Measurements from ENCODE around the gene AHDC1. TPM values are rescaled to one million over a fixed set of nuclear protein-coding genes. Genes with fewer than 3 reads are reported as not detected.
A peak's percentile ranks its signal among the peaks of the same experiment; 100 is the strongest.

The AHDC1 gene
- total and polyA plus RNA-seq, 9 of the 15 experiments (the other 6 are each of a cell fraction or from before 2014, with no cell fraction given): 0.21 to 36.4 (median 4.7) TPM

GRCh38 chr1:27568300-27569087 is 35.5 kb downstream of the AHDC1 start (continued):
- peak; percentile 83 to 95 (median 87) for TF ChIP-seq CTCF (IDR thresholded peaks at IDR 0.05 in 2 of 3, conservative IDR thresholded peaks at IDR 0.05 in 1 of 3; ENCODE audit: insufficient read depth in 2 of 3, low read depth in 1 of 3, low read length in 3 of 3)
- TF ChIP-seq PHB2 (IDR thresholded peaks at IDR 0.05; ENCODE audit: low read depth): no peak
- TF ChIP-seq PKNOX1 (IDR thresholded peaks at IDR 0.05): 0 out of 2 replicates have a peak, but pooled peaks have one; percentile 27
- TF ChIP-seq ZNF655 (CRISPR knock-in tag; IDR thresholded peaks at IDR 0.05): no peak
- peak; percentile 89 for TF ChIP-seq MTA3 (IDR thresholded peaks at IDR 0.05; ENCODE audit: borderline replicate concordance)
- TF ChIP-seq LEF1 (IDR thresholded peaks at IDR 0.05): no peak
- TF ChIP-seq ZNF668 (CRISPR knock-in tag; IDR thresholded peaks at IDR 0.05): no peak
- TF ChIP-seq JUND (IDR thresholded peaks at IDR 0.05; ENCODE audit: borderline replicate concordance, low read depth, low read length): peak; percentile 51
- TF ChIP-seq JUND (tag; IDR thresholded peaks at IDR 0.05; ENCODE audit: borderline replicate concordance, low read depth, low read length): no peak; the same call in 2 of the 3 replicates
- TF ChIP-seq GATA2 (CRISPR knock-in tag; IDR thresholded peaks at IDR 0.05): no peak
- peak; percentile 91 for TF ChIP-seq KLF13 (tag; IDR thresholded peaks at IDR 0.05; ENCODE audit: borderline replicate concordance, low read depth)
- TF ChIP-seq SP1 (CRISPR knock-in tag; IDR thresholded peaks at IDR 0.05): peak; percentile 92
- peak; percentile 27; the same call in 1 of the 2 replicates for TF ChIP-seq MBD2 (IDR thresholded peaks at IDR 0.05; ENCODE audit: borderline replicate concordance, low read depth)
- no peak for TF ChIP-seq POLR2AphosphoS2 (IDR thresholded peaks at IDR 0.05; ENCODE audit: low read length)
- no peak for TF ChIP-seq CC2D1A (IDR thresholded peaks at IDR 0.05)
- TF ChIP-seq ZBTB7A (IDR thresholded peaks at IDR 0.05; ENCODE audit: borderline replicate concordance, control insufficient read depth, low read depth, low read length): peak; percentile 99
- no peak for TF ChIP-seq ATF1 (CRISPR knock-in tag; IDR thresholded peaks at IDR 0.05)
- TF ChIP-seq ATF1 (tag; IDR thresholded peaks at IDR 0.05): peak; percentile 76
- no peak for TF ChIP-seq C11orf30 (IDR thresholded peaks at IDR 0.05; ENCODE audit: low read depth)
- TF ChIP-seq FOXK2 (conservative IDR thresholded peaks at IDR 0.05 in 1 of 2, IDR thresholded peaks at IDR 0.05 in 1 of 2; ENCODE audit: low read depth in 2 of 2): no peak
- no peak for TF ChIP-seq ZNF408 (CRISPR knock-in tag; IDR thresholded peaks at IDR 0.05; ENCODE audit: low read depth)
- TF ChIP-seq NEUROD1 (IDR thresholded peaks at IDR 0.05; ENCODE audit: borderline replicate concordance, low read depth, low read length, partially characterized antibody): peak; percentile 16
- TF ChIP-seq NONO (IDR thresholded peaks at IDR 0.05; ENCODE audit: low read depth in 2 of 2, low read length in 1 of 2): peak in 1 of 2 experiments; percentile 90; a peak in 2 of 4 replicates
- TF ChIP-seq SMARCB1 (IDR thresholded peaks at IDR 0.05; ENCODE audit: insufficient read length, low read depth): peak; percentile 31
- TF ChIP-seq SIN3A (IDR thresholded peaks at IDR 0.05; ENCODE audit: borderline replicate concordance in 2 of 2, control insufficient read depth in 1 of 2, low read depth in 2 of 2, low read length in 2 of 2): peak; percentile 8 to 46; a peak in 1 of 4 replicates

Data from K562 (cell line).